B cell (primary cell): ENCODE results near the gene LRRC37A. TPM values are rescaled to one million over a fixed set of nuclear protein-coding genes. Genes with fewer than 3 reads are reported as not detected.
"Not testable (repeated sequence)": the region's sequence is repeated elsewhere in the genome, so short reads cannot be mapped to it uniquely, and the experiment has no call there.

Experiments
- ATAC-seq: fragments of 200-7000 bp; cut with Tn5 transposase; one replicate; pipeline ENCODE4 v1.10.0; 2021; ENCODE audit warnings: low read depth, mild to moderate bottlenecking, moderate number of reproducible peaks, moderate library complexity
- CTCF ChIA-PET: fragments of 350-600 bp; sonication (Branson Sonifier 250); formaldehyde crosslinking; loops from one replicate; lab custom pipeline; 2021; ENCODE audit warnings: antibody characterized with exemption, inconsistent platforms; lab: Charles Lee
- POLR2A ChIA-PET: fragments of 350-600 bp; sonication (Branson Sonifier 250); formaldehyde crosslinking; loops from one replicate; lab custom pipeline; 2021; ENCODE audit warnings: antibody characterized with exemption; lab: Charles Lee
- DNase-seq: peaks from one replicate; pipeline ENCODE4 v3.0.0; 2013
- H2AFZ ChIP-seq: 2 replicates; pipeline ENCODE4 v1.6.1; 2012; ENCODE audit warnings: mild to moderate bottlenecking, low read depth, low read length; ENCODE audit not compliant: insufficient read depth, poor library complexity, severe bottlenecking
- H3K27ac ChIP-seq, 2 donors: 1 replicate in 1 of 2; 2 replicates in 1 of 2; pipeline ENCODE4 v1.5.1; 2012 to 2013; ENCODE audit warnings: low read length in 2 of 2, mild to moderate bottlenecking in 2 of 2, moderate library complexity in 1 of 2
- H3K27me3 ChIP-seq, 4 experiments: fragments of 200-600 bp in 1 of 4; sonication (generic) in 1 of 4; replicated peaks in 1 of 4; 1 replicate in 2 of 4; 2 replicates in 2 of 4; pipeline versions ENCODE4 v1.6.1 to v1.7.0; 2013 to 2016; ENCODE audit warnings: low read length in 3 of 4, mild to moderate bottlenecking in 2 of 4, mixed read lengths in 1 of 4, moderate library complexity in 1 of 4; ENCODE audit not compliant: insufficient read depth in 4 of 4, control insufficient read depth in 3 of 4; ENCODE audit errors: control extremely low read depth in 1 of 4
- H3K36me3 ChIP-seq, 2 experiments: replicated peaks in 1 of 2; 1 replicate in 1 of 2; 2 replicates in 1 of 2; pipeline versions ENCODE4 v1.6.1 to v1.7.1; 2013; ENCODE audit warnings: low read length in 1 of 2; ENCODE audit not compliant: insufficient read depth in 2 of 2, control insufficient read depth in 1 of 2; ENCODE audit errors: control extremely low read depth in 1 of 2, extremely low read depth in 1 of 2
- H3K4me1 ChIP-seq, 2 donors: fragments of 200-600 bp in 1 of 2; sonication (generic) in 1 of 2; 1 replicate in 1 of 2; 2 replicates in 1 of 2; pipeline versions ENCODE4 v1.5.1 to v1.6.1; 2013 to 2017; ENCODE audit warnings: low read length in 2 of 2; ENCODE audit not compliant: control insufficient read depth in 2 of 2, insufficient read depth in 2 of 2
- H3K4me2 ChIP-seq: replicated peaks from 2 replicates; pipeline ENCODE3; 2012; ENCODE audit warnings: mild to moderate bottlenecking, low read depth, low read length; ENCODE audit not compliant: poor library complexity, severe bottlenecking
- H3K4me3 ChIP-seq, 5 experiments: fragments of 200-600 bp in 1 of 5; sonication (generic) in 1 of 5; 1 replicate in 3 of 5; 2 replicates in 2 of 5; pipeline versions ENCODE4 v1.5.1 to v1.7.0; 2011 to 2016; ENCODE audit warnings: low read length in 4 of 5, mild to moderate bottlenecking in 4 of 5, low read depth in 2 of 5, control low read depth in 1 of 5, moderate library complexity in 1 of 5; ENCODE audit not compliant: insufficient read depth in 1 of 5; ENCODE audit errors: control extremely low read depth in 1 of 5, extremely low read depth in 1 of 5
- H3K79me2 ChIP-seq: fragments of 200-600 bp; sonication (generic); one replicate; pipeline ENCODE4 v1.6.0; 2016; ENCODE audit warnings: low read length; ENCODE audit not compliant: control insufficient read depth, insufficient read depth
- H3K9ac ChIP-seq: fragments of 200-600 bp; sonication (generic); 2 replicates; pipeline ENCODE4 v1.6.1; 2017; ENCODE audit warnings: mild to moderate bottlenecking, low read length, moderate library complexity
- H3K9me3 ChIP-seq, 3 donors: one replicate each; pipeline versions ENCODE4 v1.6.1 to v1.7.1; 2013; ENCODE audit warnings: low read length in 2 of 3; ENCODE audit not compliant: control insufficient read depth in 2 of 3, insufficient read depth in 1 of 3; ENCODE audit errors: control extremely low read depth in 1 of 3
- H4K20me1 ChIP-seq: 2 replicates; pipeline ENCODE4 v1.6.0; 2012; ENCODE audit warnings: mild to moderate bottlenecking, low read length; ENCODE audit not compliant: insufficient read depth, control insufficient read depth, poor library complexity, severe bottlenecking
- H3K27ac Mint-ChIP-seq: one replicate; pipeline ENCODE4 v1.8.0; 2021; ENCODE audit warnings: mixed read lengths
- H3K27me3 Mint-ChIP-seq: one replicate; pipeline ENCODE4 v1.8.0; 2021; ENCODE audit warnings: mixed read lengths
- H3K4me1 Mint-ChIP-seq: one replicate; pipeline ENCODE4 v1.8.0; 2021; ENCODE audit warnings: mixed read lengths
- H3K4me3 Mint-ChIP-seq: one replicate; pipeline ENCODE4 v1.8.0; 2021; ENCODE audit warnings: mixed read lengths
- H3K9me3 Mint-ChIP-seq: one replicate; pipeline ENCODE4 v1.8.0; 2022; ENCODE audit warnings: mixed read lengths; ENCODE audit not compliant: insufficient read depth
- EZH2 ChIP-seq: IDR thresholded peaks from 2 replicates; pipeline ENCODE4 v1.6.1; 2012; ENCODE audit warnings: borderline replicate concordance, low read depth, mild to moderate bottlenecking, moderate library complexity, low read length; ENCODE audit not compliant: insufficient read depth, poor library complexity, severe bottlenecking
- WGBS: methylation state at CpG from one replicate; pipeline ENCODE4 v1.1.5; 2013; ENCODE audit warnings: missing lambda C conversion rate; ENCODE audit not compliant: insufficient coverage; 5-methylcytosine and 5-hydroxymethylcytosine counted together
- intact Hi-C: fragments of 100-400 bp; cut with micrococcal nuclease; formaldehyde crosslinking; loops from one replicate; pipeline ENCODE4 v1.10.0; 2022
- polyA plus RNA-seq: library from polyadenylated mRNA; depleted of rRNA; stranded (reverse); fragments of >200 nt; gene quantifications from 2 replicates; pipeline ENCODE4 v1.2.3, GENCODE V29; 2012
- total RNA-seq, 2 donors: library from RNA; stranded (reverse); fragments of 120-200 nt in 1 of 2; gene quantifications; 1 replicate in 1 of 2; 2 replicates in 1 of 2; pipeline versions ENCODE4 v1.2.3 to v1.2.4, GENCODE V29; 2013 to 2022
- TF ChIP-seq, protein P1 (sequence below): fragments of 200-600 bp; IDR thresholded peaks from one replicate; pipeline ENCODE4 v1.8.0; 2022; ENCODE audit warnings: antibody characterized with exemption, mild to moderate bottlenecking

LRRC37A gene
- total and polyA plus RNA-seq, 2 donors (not counting 1 experiment from before 2014, with no cell fraction given) = 2.7 to 22.1 TPM

DNA sequence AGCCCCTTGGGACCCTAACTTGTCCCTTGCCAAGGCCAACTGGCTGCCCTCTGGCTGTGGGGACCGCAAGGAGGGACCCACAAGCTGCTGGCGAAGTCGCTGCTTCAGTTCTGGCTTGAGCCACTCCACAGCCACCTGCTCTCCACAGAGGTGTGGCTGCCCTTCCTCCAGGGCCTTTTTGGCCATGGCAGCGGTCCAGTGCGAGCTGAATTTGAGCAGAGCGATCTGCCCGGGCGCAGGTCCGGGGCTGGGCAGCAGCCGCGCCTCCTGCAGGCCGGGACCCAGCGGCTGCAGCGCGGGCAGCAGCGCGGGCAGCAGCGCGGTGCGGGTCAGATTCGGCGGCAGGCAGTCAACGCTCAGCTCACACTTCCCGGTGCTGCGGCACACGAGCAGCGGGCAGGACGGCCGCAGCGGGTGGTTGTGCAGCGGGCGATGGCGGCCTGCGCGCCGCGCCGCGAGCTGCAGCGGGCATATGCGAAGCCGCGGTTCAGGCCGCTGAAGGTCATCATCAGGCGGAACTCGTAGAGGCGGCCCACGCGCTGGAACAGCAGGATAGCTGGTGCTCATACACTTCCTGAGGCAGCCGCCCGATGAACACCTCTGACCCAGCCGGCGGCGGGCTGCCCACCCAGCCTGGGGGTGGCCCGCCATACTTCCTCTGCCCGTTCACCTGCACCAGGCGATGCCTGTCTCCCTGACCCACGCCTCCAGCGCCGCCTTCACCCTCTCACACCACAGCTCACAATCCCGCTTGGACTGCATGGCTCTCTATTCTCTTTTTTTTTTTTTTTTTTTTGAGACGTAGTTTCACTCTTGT is 34.9 kb upstream of the LRRC37A start:
- H2AFZ ChIP-seq = peak overlapping the region; percentile 54
- H3K27ac Mint-ChIP-seq, H3K27ac ChIP-seq, H3K79me2 ChIP-seq, H3K36me3 ChIP-seq, H3K9me3 Mint-ChIP-seq, H3K4me1 ChIP-seq, H3K27me3 Mint-ChIP-seq, intact Hi-C loops, H3K4me1 Mint-ChIP-seq, H4K20me1 ChIP-seq, DNase-seq, POLR2A ChIA-PET, H3K27me3 ChIP-seq, H3K9me3 ChIP-seq: not testable (repeated sequence)
- H3K4me3 ChIP-seq = peak overlapping the region in 4 of 5 experiments; percentile 21 to 47 (median 36)
- 2% methylated on average over 23 of the region's 62 CpGs for WGBS
- CTCF ChIA-PET = interaction anchor here (1.2 to 1.4 kb wide), 2 partner anchors 27 to 672 kb away, joined by 3 to 4 read pairs; no protein-coding TSS in a partner anchor
- peak; percentile 73 for ATAC-seq
- H3K4me2 ChIP-seq = peak overlapping the region; percentile 22
- peak overlapping the region; percentile 85 for H3K4me3 Mint-ChIP-seq
- H3K9ac ChIP-seq = peak overlapping the region; percentile 32

DNA sequence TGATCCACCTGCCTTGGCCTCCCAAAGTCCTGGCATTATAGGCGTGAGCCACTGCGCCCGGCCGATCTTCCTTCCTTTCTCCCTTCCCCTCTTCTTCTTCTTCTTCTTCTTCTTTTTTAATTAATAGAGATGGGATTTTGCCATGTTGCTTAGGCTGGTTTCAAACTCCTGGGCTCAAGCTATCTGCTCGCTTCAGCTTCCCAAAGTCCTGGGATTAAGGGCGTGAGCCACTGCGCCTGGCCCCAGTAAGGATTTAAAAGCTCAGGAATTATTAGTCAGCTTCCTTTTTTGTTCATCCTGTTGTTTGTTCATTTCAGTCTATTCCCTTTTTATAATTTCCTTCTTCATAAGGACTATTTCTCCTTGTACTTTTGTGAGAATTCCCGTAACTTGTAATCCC is 32.7 kb upstream of the LRRC37A start:
- no peaks in the 10 kb centered on the region for H3K27me3 ChIP-seq
- H3K36me3 ChIP-seq = no peaks in the 10 kb centered on the region
- DNase-seq = no peak
- peaks cover 12% of the 10 kb centered on the region for H3K27me3 Mint-ChIP-seq
- no peaks in the 10 kb centered on the region for H4K20me1 ChIP-seq
- no peaks in the 10 kb centered on the region for H3K79me2 ChIP-seq
- POLR2A ChIA-PET = no interaction called here
- H3K4me3 ChIP-seq = no peak overlapping the region
- H3K4me1 ChIP-seq = peaks cover 7 to 8% of the 10 kb centered on the region in 2 donors
- intact Hi-C loops = no loop called here
- no peak overlapping the region for H3K27ac Mint-ChIP-seq
- H3K4me3 Mint-ChIP-seq = peak overlapping the region; percentile 26
- H3K4me2 ChIP-seq = no peak overlapping the region
- no peak for ATAC-seq
- TF ChIP-seq, protein P1, sequence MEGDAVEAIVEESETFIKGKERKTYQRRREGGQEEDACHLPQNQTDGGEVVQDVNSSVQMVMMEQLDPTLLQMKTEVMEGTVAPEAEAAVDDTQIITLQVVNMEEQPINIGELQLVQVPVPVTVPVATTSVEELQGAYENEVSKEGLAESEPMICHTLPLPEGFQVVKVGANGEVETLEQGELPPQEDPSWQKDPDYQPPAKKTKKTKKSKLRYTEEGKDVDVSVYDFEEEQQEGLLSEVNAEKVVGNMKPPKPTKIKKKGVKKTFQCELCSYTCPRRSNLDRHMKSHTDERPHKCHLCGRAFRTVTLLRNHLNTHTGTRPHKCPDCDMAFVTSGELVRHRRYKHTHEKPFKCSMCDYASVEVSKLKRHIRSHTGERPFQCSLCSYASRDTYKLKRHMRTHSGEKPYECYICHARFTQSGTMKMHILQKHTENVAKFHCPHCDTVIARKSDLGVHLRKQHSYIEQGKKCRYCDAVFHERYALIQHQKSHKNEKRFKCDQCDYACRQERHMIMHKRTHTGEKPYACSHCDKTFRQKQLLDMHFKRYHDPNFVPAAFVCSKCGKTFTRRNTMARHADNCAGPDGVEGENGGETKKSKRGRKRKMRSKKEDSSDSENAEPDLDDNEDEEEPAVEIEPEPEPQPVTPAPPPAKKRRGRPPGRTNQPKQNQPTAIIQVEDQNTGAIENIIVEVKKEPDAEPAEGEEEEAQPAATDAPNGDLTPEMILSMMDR = no peak
- TF ChIP-seq EZH2 = no peak
- H3K9me3 Mint-ChIP-seq = no peaks in the 10 kb centered on the region
- H2AFZ ChIP-seq = no peak overlapping the region
- CTCF ChIA-PET = interaction anchor here (1.5 kb wide), 1 partner anchor 25 kb away, joined by 4 read pairs; no protein-coding TSS in a partner anchor
- WGBS = 100% methylated on average over 3 of the region's 8 CpGs
- H3K4me1 Mint-ChIP-seq = peaks cover 10% of the 10 kb centered on the region
- no peak overlapping the region for H3K9ac ChIP-seq
- no peaks in the 10 kb centered on the region for H3K9me3 ChIP-seq
- no peak overlapping the region for H3K27ac ChIP-seq
